ENCODE measurements around the gene LRP1B. TPM values are rescaled to one million over a fixed set of nuclear protein-coding genes. Genes with fewer than 3 reads are reported as not detected.

The LRP1B gene
- total RNA-seq, 4 donors from 2014 or later, result 1.2 to 3.3 (median 2.6) TPM

DNA sequence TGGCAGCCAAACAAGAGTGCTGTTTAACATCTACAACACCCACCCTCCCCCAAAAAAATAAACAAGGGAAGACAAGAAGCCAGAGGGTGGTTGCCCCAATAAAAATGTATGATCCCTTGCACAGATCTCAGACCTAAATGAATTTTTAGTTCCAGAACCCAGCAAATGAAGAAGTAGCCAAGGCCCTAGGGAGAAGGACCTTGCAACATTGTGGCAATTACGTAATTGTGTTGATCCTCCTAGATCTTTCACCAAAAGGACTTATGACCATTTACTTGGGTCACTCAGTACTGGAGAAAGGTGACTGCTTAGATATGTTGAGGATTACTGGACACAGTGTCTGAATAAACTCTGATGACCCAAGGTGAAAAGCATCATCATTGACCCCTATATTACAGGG, 1393.8 kb downstream of the LRP1B start:
- no peaks in the 10 kb centered on the region for H3K36me3 ChIP-seq
- 86 to 93% methylated on average over 1 of the region's 1 CpG for WGBS, 2 donors
- TF ChIP-seq CTCF (IDR thresholded peaks at IDR 0.05) (no peak), POLR2A (IDR thresholded peaks at IDR 0.05) (no peak), EP300 (IDR thresholded peaks at IDR 0.05) (no peak)
- H3K27me3 ChIP-seq, result no peaks in the 10 kb centered on the region
- H3K4me1 ChIP-seq, result no peaks in the 10 kb centered on the region
- H3K27ac ChIP-seq, result no peak overlapping the region
- no peak overlapping the region for H3K4me3 ChIP-seq
- no peak for DNase-seq (ENCODE audit: low spot score in 2 of 2)
- peaks cover 0 to 7% (median 0%) of the 10 kb centered on the region in 4 donors for H3K9me3 ChIP-seq

GRCh38 chr2:140734992-140735391, 1395.8 kb downstream of the LRP1B start:
- Histone ChIP-seq H3K4me3 (no peak overlapping the region), H3K27me3 (no peaks in the 10 kb centered on the region), H3K36me3 (no peaks in the 10 kb centered on the region), H3K27ac (no peak overlapping the region), H3K4me1 (no peaks in the 10 kb centered on the region), H3K9me3 (peaks cover 0 to 7% (median 0%) of the 10 kb centered on the region in 4 donors)
- no peak for TF ChIP-seq EP300 (IDR thresholded peaks at IDR 0.05)
- no peak for TF ChIP-seq CTCF (IDR thresholded peaks at IDR 0.05)
- no peak for TF ChIP-seq POLR2A (IDR thresholded peaks at IDR 0.05)
- WGBS, 2 donors, result 69 to 71% methylated on average over 3 of the region's 3 CpGs
- no peak for DNase-seq (ENCODE audit: low spot score in 2 of 2)

- H3K4me3 ChIP-seq, result no peak overlapping the region
- no peaks in the 10 kb centered on the region for H3K27me3 ChIP-seq
- 77 to 88% methylated on average over 1 of the region's 1 CpG for WGBS, 2 donors
- no peaks in the 10 kb centered on the region for H3K4me1 ChIP-seq
- TF ChIP-seq CTCF (IDR thresholded peaks at IDR 0.05) (no peak), EP300 (IDR thresholded peaks at IDR 0.05) (no peak), POLR2A (IDR thresholded peaks at IDR 0.05) (no peak)
- H3K9me3 ChIP-seq, result no peaks in the 10 kb centered on the region
- DNase-seq (ENCODE audit: low spot score in 2 of 2), result no peak
- no peak overlapping the region for H3K27ac ChIP-seq
- no peaks in the 10 kb centered on the region for H3K36me3 ChIP-seq
Observed at GRCh38 chr2:140718999-140719398, 1411.8 kb downstream of the LRP1B start.

DNA sequence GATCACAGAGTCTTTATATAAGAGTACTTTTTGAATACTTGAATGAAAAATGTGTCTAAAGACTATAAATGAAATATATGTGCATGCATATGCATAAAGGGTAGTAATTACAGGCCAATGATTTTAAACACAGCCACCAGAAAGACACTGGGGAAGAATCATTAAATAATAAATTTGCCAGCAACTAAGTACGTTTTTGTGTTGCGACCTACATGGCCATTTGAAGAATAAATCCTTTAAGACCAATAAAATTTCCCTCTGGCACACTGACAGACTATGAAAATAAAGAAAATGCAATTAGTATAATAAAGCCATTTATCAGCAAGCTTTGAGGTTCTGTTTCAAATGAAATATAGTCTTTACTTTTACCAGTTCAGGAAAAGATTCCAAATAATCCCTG, 1413.3 kb downstream of the LRP1B start:
- H3K36me3 ChIP-seq, result no peaks in the 10 kb centered on the region
- H3K27me3 ChIP-seq, result no peaks in the 10 kb centered on the region
- no peaks in the 10 kb centered on the region for H3K4me1 ChIP-seq
- WGBS, 2 donors, result 35 to 50% methylated on average over 2 of the region's 2 CpGs
- no peak for TF ChIP-seq EP300 (IDR thresholded peaks at IDR 0.05)
- no peak for TF ChIP-seq CTCF (IDR thresholded peaks at IDR 0.05)
- TF ChIP-seq POLR2A (IDR thresholded peaks at IDR 0.05), result no peak
- no peak overlapping the region for H3K4me3 ChIP-seq
- no peaks in the 10 kb centered on the region for H3K9me3 ChIP-seq
- H3K27ac ChIP-seq, result no peak overlapping the region
- DNase-seq (ENCODE audit: low spot score in 2 of 2), result no peak

DNA sequence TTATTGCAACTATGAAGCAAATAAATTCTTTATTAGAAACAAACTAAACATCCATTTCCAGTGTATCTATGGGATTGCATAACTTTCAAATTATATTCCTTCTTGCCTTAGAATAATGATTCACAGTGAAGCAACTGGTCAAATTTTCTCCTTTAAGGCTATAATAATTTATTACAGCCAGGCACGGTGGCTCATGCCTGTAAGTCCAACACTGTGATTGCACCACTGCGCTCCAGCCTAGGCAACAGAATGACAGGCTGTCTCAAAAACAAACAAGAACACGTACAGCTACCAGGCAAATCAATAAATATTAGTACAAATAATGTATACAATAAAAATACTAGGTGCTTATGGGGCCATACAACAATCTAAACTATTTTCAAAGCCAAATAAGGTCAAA, 1416.2 kb downstream of the LRP1B start:
- WGBS, 2 donors, result 60 to 69% methylated on average over 3 of the region's 3 CpGs
- Histone ChIP-seq H3K27ac (no peak overlapping the region), H3K4me3 (no peak overlapping the region), H3K4me1 (no peaks in the 10 kb centered on the region), H3K27me3 (no peaks in the 10 kb centered on the region), H3K9me3 (no peaks in the 10 kb centered on the region), H3K36me3 (no peaks in the 10 kb centered on the region)
- no peak for DNase-seq (ENCODE audit: low spot score in 2 of 2)
- TF ChIP-seq POLR2A (IDR thresholded peaks at IDR 0.05), result no peak
- TF ChIP-seq CTCF (IDR thresholded peaks at IDR 0.05), result no peak
- TF ChIP-seq EP300 (IDR thresholded peaks at IDR 0.05), result no peak

Data from tibial nerve (tissue), 4 donors.